GM12878 (cell line): ENCODE results near the gene SMOC2.

Source experiments
- CTCF ChIP-seq, 3 experiments: IDR thresholded peaks in 2 of 3; conservative IDR thresholded peaks in 1 of 3; 2 replicates each; pipeline ENCODE4 v1.5.1; 2011; ENCODE audit warnings: low read depth in 3 of 3, low read length in 3 of 3, mild to moderate bottlenecking in 3 of 3, control low read depth in 2 of 3, moderate library complexity in 2 of 3, inconsistent platforms in 1 of 3, mixed read lengths in 1 of 3; ENCODE audit not compliant: control insufficient read depth in 2 of 3, insufficient read depth in 1 of 3; ENCODE audit errors: extremely low read depth in 1 of 3
- GABPA ChIP-seq: IDR thresholded peaks from 2 replicates; pipeline ENCODE4 v1.6.1; 2014; ENCODE audit warnings: antibody characterized with exemption, low read depth, mild to moderate bottlenecking, inconsistent platforms
- SREBF2 ChIP-seq: IDR thresholded peaks from 2 replicates; pipeline ENCODE4 v1.6.1; 2012; ENCODE audit warnings: mild to moderate bottlenecking, low read length

- TF ChIP-seq GABPA (no peak), CTCF (IDR thresholded peaks at IDR 0.05 in 2 of 3, conservative IDR thresholded peaks at IDR 0.05 in 1 of 3; ENCODE audit: control insufficient read depth in 2 of 3, extremely low read depth in 1 of 3, insufficient read depth in 1 of 3, low read depth in 3 of 3, low read length in 3 of 3) (no peak), SREBF2 (no peak)
These were observed 21.4 kb upstream of the SMOC2 start for GRCh38 chr6:168419569-168419968.
